ENCODE results near the gene EFNA5. TPM values are rescaled to one million over a fixed set of nuclear protein-coding genes. Genes with fewer than 3 reads are reported as not detected.
"Not testable (repeated sequence)": the region's sequence is repeated elsewhere in the genome, so short reads cannot be mapped to it uniquely, and the experiment has no call there.

The EFNA5 gene
- polyA plus RNA-seq, 2 donors, result 3.4 to 4.9 TPM

DNA sequence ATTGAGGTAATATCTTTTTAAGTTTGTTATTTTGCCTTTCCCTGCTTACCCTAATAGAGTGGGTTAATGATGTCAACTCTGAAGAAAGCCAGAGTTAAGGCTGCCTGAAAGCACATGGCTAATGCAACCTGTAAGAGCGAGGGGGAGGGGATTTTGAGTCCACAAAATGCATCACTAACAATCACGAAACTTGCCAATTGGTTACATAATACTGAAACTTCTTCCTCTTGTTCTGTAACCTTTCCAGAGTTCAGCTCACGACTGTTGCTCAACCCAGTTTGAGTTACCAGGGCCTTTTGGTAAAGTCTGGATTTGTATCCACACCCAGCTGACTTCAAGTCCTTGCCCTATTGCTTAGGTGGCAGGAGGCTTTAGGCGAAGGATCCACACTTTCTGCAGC lies 308.8 kb downstream of the EFNA5 start:
- 54 to 67% methylated on average over 4 of the region's 4 CpGs for WGBS, 2 donors
- Histone ChIP-seq H3K4me1 (ENCODE audit: control insufficient read depth in 2 of 2, insufficient read depth in 2 of 2, low read length in 1 of 2) (no peaks in the 10 kb centered on the region), H3K9me3 (ENCODE audit: control insufficient read depth in 2 of 2, insufficient read depth in 1 of 2, low read depth in 1 of 2, low read length in 1 of 2) (no peaks in the 10 kb centered on the region), H3K27ac (ENCODE audit: low read depth in 2 of 2, low read length in 1 of 2) (no peak overlapping the region), H3K4me3 (ENCODE audit: low read depth in 1 of 2, low read length in 2 of 2) (no peak overlapping the region), H3K36me3 (ENCODE audit: control insufficient read depth in 2 of 2, insufficient read depth in 2 of 2, low read length in 1 of 2) (no peaks in the 10 kb centered on the region), H3K27me3 (ENCODE audit: control insufficient read depth in 1 of 2, insufficient read depth in 2 of 2, low read length in 2 of 2) (no peaks in the 10 kb centered on the region)

DNA sequence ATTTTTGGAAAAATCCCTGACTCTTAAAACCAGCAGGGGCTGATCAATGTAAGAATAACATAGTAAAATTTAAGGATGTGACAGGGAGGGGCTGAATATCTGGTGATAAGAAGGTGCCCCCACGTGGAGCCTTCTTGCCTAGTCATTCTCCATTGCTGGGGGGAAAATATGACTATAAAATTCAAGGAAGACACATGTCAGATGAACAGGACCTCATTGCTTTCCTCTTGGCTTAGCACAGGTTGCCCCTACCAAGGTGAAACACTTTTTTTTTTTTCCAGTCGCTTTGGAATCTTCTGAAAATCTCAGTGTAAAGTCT lies 310.9 kb downstream of the EFNA5 start:
- no peaks in the 10 kb centered on the region for H3K4me1 ChIP-seq (ENCODE audit: control insufficient read depth in 2 of 2, insufficient read depth in 2 of 2, low read length in 1 of 2)
- WGBS, 2 donors, result 39 to 46% methylated on average over 2 of the region's 2 CpGs
- H3K9me3 ChIP-seq (ENCODE audit: control insufficient read depth in 2 of 2, insufficient read depth in 1 of 2, low read depth in 1 of 2, low read length in 1 of 2), result no peaks in the 10 kb centered on the region
- H3K27me3 ChIP-seq (ENCODE audit: control insufficient read depth in 1 of 2, insufficient read depth in 2 of 2, low read length in 2 of 2), result no peaks in the 10 kb centered on the region
- H3K27ac ChIP-seq (ENCODE audit: low read depth in 2 of 2, low read length in 1 of 2), result no peak overlapping the region
- H3K4me3 ChIP-seq (ENCODE audit: low read depth in 1 of 2, low read length in 2 of 2), result no peak overlapping the region
- no peaks in the 10 kb centered on the region for H3K36me3 ChIP-seq (ENCODE audit: control insufficient read depth in 2 of 2, insufficient read depth in 2 of 2, low read length in 1 of 2)

DNA sequence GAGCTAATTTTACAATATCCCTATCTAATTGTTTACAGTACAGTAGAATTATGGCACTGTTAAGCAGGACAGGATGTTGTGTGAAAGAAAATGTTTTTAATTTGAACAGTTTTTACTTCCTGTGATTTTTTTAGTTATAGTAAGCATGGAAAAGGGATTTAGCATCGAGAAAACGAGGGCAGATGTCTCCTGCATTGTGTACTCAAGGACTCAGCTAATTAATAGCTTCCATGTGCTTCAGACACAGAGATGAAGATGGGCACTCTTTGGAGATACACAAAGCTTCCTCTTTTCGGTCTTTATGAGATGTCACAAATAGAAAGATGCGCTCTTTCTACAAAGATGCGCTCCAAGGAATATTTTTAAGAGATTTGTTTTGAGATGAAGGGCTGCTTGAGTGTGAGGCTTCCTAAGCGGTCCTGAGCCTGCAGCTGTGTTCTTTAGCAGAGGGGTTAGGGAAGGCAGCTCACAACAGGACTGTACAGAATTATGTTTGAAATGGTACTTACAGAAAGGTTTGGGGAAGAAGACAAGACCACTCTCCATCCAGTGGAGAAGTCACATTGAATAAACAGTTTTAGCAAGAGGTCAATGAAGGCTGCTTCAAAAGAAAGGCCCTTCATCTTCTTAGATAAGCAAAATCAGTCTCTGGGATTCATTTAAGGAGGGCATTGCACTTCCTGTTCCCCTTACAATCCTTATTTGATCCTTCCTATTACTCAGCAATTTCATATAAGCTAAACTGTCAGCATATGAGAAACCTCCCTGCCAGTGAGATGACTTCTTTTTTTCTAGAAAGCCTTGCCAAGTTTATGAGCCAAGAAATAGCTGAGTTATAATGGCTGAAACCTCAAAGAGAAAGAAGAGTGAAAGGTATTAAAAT lies 311.5 kb downstream of the EFNA5 start:
- H3K27me3 ChIP-seq (ENCODE audit: control insufficient read depth in 1 of 2, insufficient read depth in 2 of 2, low read length in 2 of 2), result no peaks in the 10 kb centered on the region
- H3K27ac ChIP-seq (ENCODE audit: low read depth in 2 of 2, low read length in 1 of 2), result no peak overlapping the region
- H3K36me3 ChIP-seq (ENCODE audit: control insufficient read depth in 2 of 2, insufficient read depth in 2 of 2, low read length in 1 of 2), result no peaks in the 10 kb centered on the region
- no peak overlapping the region for H3K4me3 ChIP-seq (ENCODE audit: low read depth in 1 of 2, low read length in 2 of 2)
- H3K4me1 ChIP-seq (ENCODE audit: control insufficient read depth in 2 of 2, insufficient read depth in 2 of 2, low read length in 1 of 2), result no peaks in the 10 kb centered on the region
- no peaks in the 10 kb centered on the region for H3K9me3 ChIP-seq (ENCODE audit: control insufficient read depth in 2 of 2, insufficient read depth in 1 of 2, low read depth in 1 of 2, low read length in 1 of 2)
- 69 to 75% methylated on average over 6 of the region's 6 CpGs for WGBS, 2 donors

DNA sequence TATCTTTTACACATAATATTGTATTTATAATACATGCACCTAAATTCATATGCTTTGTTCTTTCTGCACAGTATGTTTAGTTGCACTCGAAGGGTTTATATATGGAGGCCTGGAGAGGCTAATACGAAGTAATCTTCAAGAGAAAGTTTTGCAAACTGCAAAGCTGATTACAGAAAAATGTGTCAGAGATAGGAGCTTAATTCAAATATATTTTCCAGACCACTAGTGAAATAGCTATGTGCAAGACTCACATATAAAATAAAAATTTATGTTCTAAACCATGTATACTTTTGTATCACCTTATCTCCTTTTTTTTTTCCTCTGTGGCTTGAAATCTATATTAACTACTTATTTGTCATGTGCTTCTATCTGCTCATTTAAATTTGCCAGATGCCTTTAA lies 313.8 kb downstream of the EFNA5 start:
- no peaks in the 10 kb centered on the region for H3K4me1 ChIP-seq (ENCODE audit: control insufficient read depth in 2 of 2, insufficient read depth in 2 of 2, low read length in 1 of 2)
- H3K27me3 ChIP-seq (ENCODE audit: control insufficient read depth in 1 of 2, insufficient read depth in 2 of 2, low read length in 2 of 2), result no peaks in the 10 kb centered on the region
- WGBS, 2 donors, result 77 to 90% methylated on average over 2 of the region's 2 CpGs
- H3K4me3 ChIP-seq (ENCODE audit: low read depth in 1 of 2, low read length in 2 of 2), result no peak overlapping the region
- H3K27ac ChIP-seq (ENCODE audit: low read depth in 2 of 2, low read length in 1 of 2), result no peak overlapping the region
- peaks cover 0 to 1% of the 10 kb centered on the region in 2 donors for H3K9me3 ChIP-seq (ENCODE audit: control insufficient read depth in 2 of 2, insufficient read depth in 1 of 2, low read depth in 1 of 2, low read length in 1 of 2)
- H3K36me3 ChIP-seq (ENCODE audit: control insufficient read depth in 2 of 2, insufficient read depth in 2 of 2, low read length in 1 of 2), result no peaks in the 10 kb centered on the region

DNA sequence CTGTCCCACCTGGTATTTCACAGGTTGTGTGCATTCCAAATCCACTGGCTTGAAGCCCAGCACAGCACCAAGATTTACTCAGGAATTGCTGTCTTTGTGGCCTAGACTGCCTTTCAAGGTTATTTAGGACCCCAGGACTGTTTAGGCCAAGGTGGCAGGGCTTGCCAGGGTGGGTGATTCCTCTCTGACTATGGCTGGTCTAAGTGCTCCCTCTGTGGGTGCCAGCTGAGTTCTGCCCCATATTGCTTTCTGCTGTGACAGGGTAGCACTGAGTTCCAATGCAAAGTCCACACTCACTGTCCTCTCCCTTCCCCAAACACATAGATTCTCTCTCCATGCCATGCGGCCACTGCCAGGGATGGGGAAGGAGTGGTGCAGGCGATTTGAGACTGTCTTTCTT lies 318.2 kb downstream of the EFNA5 start:
- H3K36me3 ChIP-seq (ENCODE audit: control insufficient read depth in 2 of 2, insufficient read depth in 2 of 2, low read length in 1 of 2), result no peaks in the 10 kb centered on the region
- no peaks in the 10 kb centered on the region for H3K4me1 ChIP-seq (ENCODE audit: control insufficient read depth in 2 of 2, insufficient read depth in 2 of 2, low read length in 1 of 2)
- H3K27ac ChIP-seq (ENCODE audit: low read depth in 2 of 2, low read length in 1 of 2), result no peak overlapping the region
- H3K4me3 ChIP-seq (ENCODE audit: low read depth in 1 of 2, low read length in 2 of 2), result no peak overlapping the region
- H3K27me3 ChIP-seq (ENCODE audit: control insufficient read depth in 1 of 2, insufficient read depth in 2 of 2, low read length in 2 of 2), result no peaks in the 10 kb centered on the region
- peaks cover 0 to 6% of the 10 kb centered on the region in 2 donors for H3K9me3 ChIP-seq (ENCODE audit: control insufficient read depth in 2 of 2, insufficient read depth in 1 of 2, low read depth in 1 of 2, low read length in 1 of 2)
- WGBS, 2 donors, result 89 to 90% methylated on average over 2 of the region's 2 CpGs

DNA sequence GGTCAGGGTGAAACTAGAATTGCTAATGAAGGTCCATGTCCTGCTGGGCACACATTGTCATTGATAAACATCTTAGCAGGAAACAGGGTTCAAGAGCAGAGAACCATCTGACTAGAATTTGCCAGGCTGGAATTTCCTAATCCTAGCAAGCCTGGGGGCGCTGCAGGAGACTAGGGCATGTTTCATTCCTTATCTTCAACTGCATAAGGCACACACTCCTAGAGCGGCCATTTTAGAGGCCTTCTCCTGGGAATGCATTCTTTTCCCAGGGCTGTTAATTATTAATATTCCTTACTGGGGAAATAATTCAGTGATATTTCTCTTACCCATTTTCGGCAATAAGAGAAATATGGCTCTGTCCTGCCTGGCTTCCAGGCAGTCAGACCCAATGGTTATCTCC lies 324.2 kb downstream of the EFNA5 start:
- 88 to 91% methylated on average over 3 of the region's 3 CpGs for WGBS, 2 donors
- H3K4me1 ChIP-seq (ENCODE audit: control insufficient read depth in 2 of 2, insufficient read depth in 2 of 2, low read length in 1 of 2); H3K36me3 ChIP-seq (ENCODE audit: control insufficient read depth in 2 of 2, insufficient read depth in 2 of 2, low read length in 1 of 2); H3K9me3 ChIP-seq (ENCODE audit: control insufficient read depth in 2 of 2, insufficient read depth in 1 of 2, low read depth in 1 of 2, low read length in 1 of 2); H3K27ac ChIP-seq (ENCODE audit: low read depth in 2 of 2, low read length in 1 of 2); H3K4me3 ChIP-seq (ENCODE audit: low read depth in 1 of 2, low read length in 2 of 2); H3K27me3 ChIP-seq (ENCODE audit: control insufficient read depth in 1 of 2, insufficient read depth in 2 of 2, low read length in 2 of 2): not testable (repeated sequence)

DNA sequence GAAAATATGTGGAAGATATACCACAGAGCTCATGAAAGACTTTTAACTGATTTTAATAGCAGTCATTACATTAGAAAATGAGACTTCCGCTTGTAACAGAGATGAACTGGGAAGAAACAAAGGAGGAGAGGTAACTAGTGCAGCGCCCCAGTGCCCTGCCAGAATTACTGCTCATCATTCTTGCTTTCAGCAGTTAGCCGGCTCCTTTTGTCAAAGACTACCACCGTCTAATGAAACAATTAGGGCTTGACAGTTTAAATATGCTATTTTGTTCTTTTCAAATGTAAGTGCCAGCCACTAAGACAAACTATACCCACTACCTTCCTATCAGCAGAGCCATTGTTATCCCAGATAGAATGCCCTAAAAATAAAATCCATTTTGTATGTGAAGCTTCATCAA lies 328.4 kb downstream of the EFNA5 start:
- H3K9me3 ChIP-seq (ENCODE audit: control insufficient read depth in 2 of 2, insufficient read depth in 1 of 2, low read depth in 1 of 2, low read length in 1 of 2), result no peaks in the 10 kb centered on the region
- no peaks in the 10 kb centered on the region for H3K27me3 ChIP-seq (ENCODE audit: control insufficient read depth in 1 of 2, insufficient read depth in 2 of 2, low read length in 2 of 2)
- H3K36me3 ChIP-seq (ENCODE audit: control insufficient read depth in 2 of 2, insufficient read depth in 2 of 2, low read length in 1 of 2), result no peaks in the 10 kb centered on the region
- no peaks in the 10 kb centered on the region for H3K4me1 ChIP-seq (ENCODE audit: control insufficient read depth in 2 of 2, insufficient read depth in 2 of 2, low read length in 1 of 2)
- no peak overlapping the region for H3K27ac ChIP-seq (ENCODE audit: low read depth in 2 of 2, low read length in 1 of 2)
- H3K4me3 ChIP-seq (ENCODE audit: low read depth in 1 of 2, low read length in 2 of 2), result no peak overlapping the region
- WGBS, 2 donors, result 63 to 70% methylated on average over 4 of the region's 4 CpGs

DNA sequence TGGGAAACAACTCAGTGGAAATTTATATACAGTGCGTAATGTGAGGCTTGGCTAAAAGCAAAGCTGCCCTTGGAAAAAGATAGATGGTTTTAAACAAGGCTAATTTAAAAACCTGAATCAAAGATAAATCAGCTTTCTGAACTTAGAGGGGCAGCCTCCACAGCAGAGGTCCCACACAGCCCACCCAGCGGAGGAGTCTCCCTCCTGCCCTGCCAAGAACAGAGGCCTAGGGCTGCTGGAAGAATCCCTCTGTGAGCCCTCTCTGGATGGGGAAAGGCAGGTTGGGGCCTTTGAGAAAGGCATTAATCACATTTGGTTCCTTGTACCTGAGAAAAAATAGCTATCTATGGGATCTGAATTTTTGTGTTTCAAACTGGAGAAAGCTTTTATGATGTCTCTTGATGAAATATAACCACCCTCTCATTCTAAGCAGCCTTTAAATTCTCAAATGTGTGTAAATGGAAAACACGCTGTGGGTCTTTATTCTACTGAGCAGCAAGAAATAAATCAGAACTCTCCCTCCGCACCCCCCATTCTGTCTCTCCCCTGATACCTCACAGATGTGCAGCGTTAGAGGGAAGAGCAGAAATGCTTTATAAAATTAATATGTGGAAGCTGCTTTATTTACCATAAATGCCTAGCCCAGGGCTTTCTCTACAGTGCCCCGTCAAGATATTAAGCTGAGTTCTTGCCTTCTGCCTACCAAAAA lies 329.2 kb downstream of the EFNA5 start:
- Histone ChIP-seq H3K27ac (ENCODE audit: low read depth in 2 of 2, low read length in 1 of 2) (no peak overlapping the region), H3K4me3 (ENCODE audit: low read depth in 1 of 2, low read length in 2 of 2) (no peak overlapping the region), H3K9me3 (ENCODE audit: control insufficient read depth in 2 of 2, insufficient read depth in 1 of 2, low read depth in 1 of 2, low read length in 1 of 2) (no peaks in the 10 kb centered on the region), H3K36me3 (ENCODE audit: control insufficient read depth in 2 of 2, insufficient read depth in 2 of 2, low read length in 1 of 2) (no peaks in the 10 kb centered on the region), H3K4me1 (ENCODE audit: control insufficient read depth in 2 of 2, insufficient read depth in 2 of 2, low read length in 1 of 2) (no peaks in the 10 kb centered on the region), H3K27me3 (ENCODE audit: control insufficient read depth in 1 of 2, insufficient read depth in 2 of 2, low read length in 2 of 2) (no peaks in the 10 kb centered on the region)
- WGBS, 2 donors, result 93% methylated on average over 6 of the region's 6 CpGs

DNA sequence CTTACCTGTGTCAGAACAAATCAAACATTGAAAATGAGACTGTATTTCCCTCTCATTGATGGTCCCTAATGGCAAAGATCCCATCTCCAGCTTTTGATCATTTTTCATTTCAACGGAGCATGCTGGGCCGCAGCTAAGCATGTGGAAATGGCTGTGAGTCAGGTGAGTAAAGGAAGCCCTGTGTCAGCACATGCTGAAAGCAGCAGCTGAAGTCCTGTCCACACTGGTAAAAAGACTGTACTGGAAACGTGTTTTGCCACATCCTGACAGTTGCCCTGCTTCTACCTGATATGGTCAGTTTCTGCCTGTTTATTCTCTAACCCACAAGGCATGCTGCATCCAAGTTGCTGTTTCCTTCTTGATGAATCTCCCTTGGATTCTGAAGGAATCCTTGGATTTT lies 330.1 kb downstream of the EFNA5 start:
- H3K27ac ChIP-seq (ENCODE audit: low read depth in 2 of 2, low read length in 1 of 2), result peak overlapping the region in 1 of 2 donors; percentile 21
- no peaks in the 10 kb centered on the region for H3K4me1 ChIP-seq (ENCODE audit: control insufficient read depth in 2 of 2, insufficient read depth in 2 of 2, low read length in 1 of 2)
- H3K9me3 ChIP-seq (ENCODE audit: control insufficient read depth in 2 of 2, insufficient read depth in 1 of 2, low read depth in 1 of 2, low read length in 1 of 2), result no peaks in the 10 kb centered on the region
- 46 to 52% methylated on average over 3 of the region's 3 CpGs for WGBS, 2 donors
- H3K4me3 ChIP-seq (ENCODE audit: low read depth in 1 of 2, low read length in 2 of 2), result no peak overlapping the region
- H3K36me3 ChIP-seq (ENCODE audit: control insufficient read depth in 2 of 2, insufficient read depth in 2 of 2, low read length in 1 of 2), result no peaks in the 10 kb centered on the region
- H3K27me3 ChIP-seq (ENCODE audit: control insufficient read depth in 1 of 2, insufficient read depth in 2 of 2, low read length in 2 of 2), result no peaks in the 10 kb centered on the region

DNA sequence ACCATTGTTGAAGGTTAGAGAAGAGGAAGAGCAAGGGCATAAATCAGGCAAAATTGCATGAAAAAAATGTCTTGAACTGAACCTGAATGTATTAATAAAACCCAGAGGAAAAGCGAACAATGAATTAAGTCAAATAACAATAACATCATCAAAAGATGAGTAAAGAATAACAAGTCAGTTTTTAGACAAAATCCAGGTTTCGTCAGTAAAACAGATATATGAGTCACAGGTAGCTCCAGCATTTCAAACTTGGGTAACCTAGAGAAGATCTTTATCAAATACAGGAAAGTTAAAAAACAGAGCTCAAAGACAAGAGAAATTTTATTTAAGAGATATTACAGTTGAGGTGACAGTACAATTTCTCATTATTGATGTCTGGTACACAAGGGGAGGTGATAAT lies 332.4 kb downstream of the EFNA5 start:
- 92 to 93% methylated on average over 2 of the region's 2 CpGs for WGBS, 2 donors
- Histone ChIP-seq H3K4me1 (ENCODE audit: control insufficient read depth in 2 of 2, insufficient read depth in 2 of 2, low read length in 1 of 2) (no peaks in the 10 kb centered on the region), H3K36me3 (ENCODE audit: control insufficient read depth in 2 of 2, insufficient read depth in 2 of 2, low read length in 1 of 2) (no peaks in the 10 kb centered on the region), H3K27ac (ENCODE audit: low read depth in 2 of 2, low read length in 1 of 2) (no peak overlapping the region), H3K27me3 (ENCODE audit: control insufficient read depth in 1 of 2, insufficient read depth in 2 of 2, low read length in 2 of 2) (no peaks in the 10 kb centered on the region), H3K4me3 (ENCODE audit: low read depth in 1 of 2, low read length in 2 of 2) (no peak overlapping the region), H3K9me3 (ENCODE audit: control insufficient read depth in 2 of 2, insufficient read depth in 1 of 2, low read depth in 1 of 2, low read length in 1 of 2) (no peaks in the 10 kb centered on the region)

Measured in esophagus (tissue), 2 donors.